Hematopoietic multipotent progenitor cell treated with erythropoietin and hydrocortisone succinate and interleukin-3 and kit ligand, for 15 days (in vitro differentiated cells): ENCODE measurements around the gene NOTUM.

Source experiments
- DNase-seq: peaks from one replicate; pipeline ENCODE4 v3.0.0-alpha.2; 2015; ENCODE audit warnings: low spot score

NOTUM gene

GRCh38 chr17:81957691-81958432, 3.1 kb downstream of the NOTUM start:
- no peak for DNase-seq

DNA sequence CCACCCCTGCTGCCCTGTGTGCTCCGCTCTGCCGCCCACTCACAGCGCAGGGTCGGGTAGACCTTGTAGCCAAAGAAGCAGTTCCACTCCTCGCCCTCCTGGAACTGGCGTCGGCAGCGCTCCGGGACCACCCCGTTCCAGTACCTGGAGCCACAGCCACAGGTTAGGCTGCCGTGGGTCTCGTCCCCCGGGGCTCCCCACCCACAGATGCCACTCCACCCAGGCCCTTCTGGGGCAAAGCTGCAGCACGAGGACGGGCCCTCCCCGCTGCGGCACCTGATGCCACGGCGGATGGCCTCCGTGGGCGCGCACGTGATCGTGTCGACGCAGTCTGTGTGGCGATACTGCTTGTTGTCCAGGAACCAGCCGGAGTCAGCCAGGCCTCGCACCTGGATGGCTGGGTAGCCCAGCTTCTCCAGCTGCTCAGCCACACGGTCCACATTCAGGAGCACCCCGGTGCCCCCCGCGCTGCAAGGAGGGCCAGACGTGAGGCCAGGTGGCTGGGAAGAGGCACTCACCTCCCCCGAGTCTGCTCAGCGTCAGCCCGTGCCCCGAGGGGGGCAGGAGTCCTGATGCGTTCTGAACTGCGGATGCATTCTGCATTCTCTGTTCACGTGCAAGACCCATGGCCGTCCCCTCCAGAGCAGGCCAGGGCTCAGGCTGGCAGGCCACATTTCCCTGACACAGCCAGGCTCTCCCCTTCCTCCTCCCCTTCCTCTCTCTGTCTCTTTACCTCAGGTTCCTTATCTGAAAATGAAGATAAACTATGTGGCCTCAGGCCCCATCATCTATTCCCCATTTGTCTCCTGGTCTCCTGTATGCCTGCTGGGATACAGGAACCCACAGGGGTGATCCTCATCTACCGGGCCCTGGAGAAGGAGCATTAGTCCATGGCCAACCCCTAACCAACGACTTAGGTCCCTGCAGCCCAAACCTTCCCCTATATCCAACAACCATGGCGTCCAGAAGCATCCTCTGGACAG, 4.1 kb downstream of the NOTUM start:
- DNase-seq: no peak

- no peak for DNase-seq
Observed at GRCh38 chr17:81955756-81956544, 5.0 kb downstream of the NOTUM start.

- DNase-seq: no peak
Observed at GRCh38 chr17:81955058-81955681, 5.8 kb downstream of the NOTUM start.

- no peak for DNase-seq
Observed at GRCh38 chr17:81954131-81955057, 6.6 kb downstream of the NOTUM start.

GRCh38 chr17:81953443-81953842, 7.5 kb downstream of the NOTUM start:
- DNase-seq: peak; percentile 44

DNA sequence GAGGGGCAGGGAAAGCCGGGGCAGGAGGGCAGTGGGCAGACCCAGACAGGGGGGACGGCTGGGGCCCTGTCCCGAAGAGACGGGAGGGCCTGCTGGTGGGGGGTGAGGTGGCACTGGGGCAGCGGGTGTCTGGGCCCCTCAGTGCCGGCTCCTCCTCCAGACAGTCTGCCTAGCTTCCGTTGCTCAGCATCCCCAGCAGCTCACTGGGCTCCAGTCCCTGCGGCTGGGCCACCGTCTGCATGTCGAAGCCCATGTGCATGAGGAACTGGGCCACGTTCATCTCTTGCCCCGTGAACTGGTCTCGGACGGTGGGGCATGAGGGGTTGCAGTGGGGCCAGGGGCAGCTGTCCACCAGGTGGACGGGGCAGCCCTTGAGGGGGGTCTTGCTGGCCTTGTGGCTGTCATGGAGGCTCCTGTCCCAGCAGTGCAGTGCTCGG, 8.2 kb downstream of the NOTUM start:
- no peak for DNase-seq

DNA sequence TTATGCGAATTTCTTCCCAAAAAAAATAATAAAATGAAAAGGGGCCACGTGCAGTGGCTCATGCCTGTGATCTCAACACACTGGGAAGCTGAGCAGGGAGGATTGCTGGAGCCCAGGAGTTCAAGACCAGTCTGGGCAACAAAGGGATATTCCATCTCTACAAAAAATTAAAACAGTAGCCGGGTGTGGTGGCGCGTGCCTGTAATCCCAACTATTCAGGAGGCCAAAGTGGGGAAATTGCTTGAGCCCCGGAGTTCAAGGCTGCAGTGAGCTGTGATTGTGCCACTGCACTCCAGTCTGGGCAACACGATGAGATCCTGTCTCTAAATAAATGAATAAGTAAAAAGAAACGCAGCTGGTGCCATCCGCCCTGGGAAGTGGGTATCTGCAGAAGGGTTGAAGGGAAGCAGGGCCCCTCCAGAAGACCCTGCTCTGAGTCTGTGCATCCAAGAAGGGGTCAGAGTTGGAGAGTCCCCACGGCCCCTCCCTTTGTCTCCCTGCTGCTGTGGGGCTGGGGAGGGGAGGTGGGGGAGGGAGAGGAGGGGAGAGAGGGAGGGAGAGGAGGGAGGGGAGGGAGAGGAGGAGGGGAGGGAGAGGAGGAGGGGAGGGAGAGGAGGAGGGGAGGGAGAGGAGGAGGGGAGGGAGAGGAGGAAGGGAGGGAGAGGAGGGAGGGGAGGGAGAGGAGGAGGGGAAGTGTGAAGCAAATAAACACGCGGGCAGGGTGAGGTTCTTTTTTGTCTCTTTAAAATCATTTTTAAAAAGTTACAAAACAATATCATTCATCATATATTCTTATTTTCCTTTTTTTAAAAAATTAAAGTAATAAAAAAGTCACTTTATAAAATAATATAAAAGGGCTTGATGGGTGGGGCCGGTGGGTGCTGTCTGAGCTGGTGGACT, 9.0 kb downstream of the NOTUM start:
- no peak for DNase-seq

- no peak for DNase-seq
Observed at GRCh38 chr17:81950501-81950900, 10.5 kb downstream of the NOTUM start.

DNA sequence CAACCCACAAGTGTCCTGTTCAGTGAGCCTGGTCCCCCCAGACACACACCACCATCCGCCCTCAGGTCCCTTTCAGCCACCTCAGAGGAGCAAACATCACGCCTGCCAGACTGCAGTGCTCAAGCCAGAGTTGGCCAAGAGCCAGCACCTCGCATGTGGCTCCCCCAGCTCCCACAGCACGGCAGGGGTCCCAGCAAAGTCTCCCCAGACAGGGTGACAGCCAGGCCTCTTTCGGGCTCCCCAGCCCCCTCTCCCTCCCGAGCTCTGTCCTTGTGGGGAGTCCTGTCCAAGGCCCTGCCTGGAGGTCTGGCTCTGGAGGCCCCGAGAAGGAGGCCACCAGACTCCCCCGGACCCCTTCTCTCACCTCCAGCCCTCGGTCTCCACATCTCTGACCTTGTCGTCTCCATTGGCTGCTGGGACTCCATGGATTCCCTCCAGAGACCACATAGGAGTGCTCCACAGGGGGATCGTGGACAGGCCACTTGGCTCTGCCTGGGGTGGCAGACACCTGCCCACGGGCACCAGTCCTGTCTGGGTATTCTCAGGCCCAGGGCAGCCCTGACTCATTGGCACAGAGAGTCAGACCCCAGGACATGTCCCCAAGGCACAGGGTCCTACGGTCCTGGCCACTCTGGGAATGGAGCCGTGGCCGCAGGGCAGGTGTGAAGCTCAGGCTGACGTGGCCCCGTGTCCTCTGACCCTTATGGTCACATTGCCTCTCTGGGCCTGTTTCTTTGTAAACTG, 12.2 kb downstream of the NOTUM start:
- no peak for DNase-seq

DNA sequence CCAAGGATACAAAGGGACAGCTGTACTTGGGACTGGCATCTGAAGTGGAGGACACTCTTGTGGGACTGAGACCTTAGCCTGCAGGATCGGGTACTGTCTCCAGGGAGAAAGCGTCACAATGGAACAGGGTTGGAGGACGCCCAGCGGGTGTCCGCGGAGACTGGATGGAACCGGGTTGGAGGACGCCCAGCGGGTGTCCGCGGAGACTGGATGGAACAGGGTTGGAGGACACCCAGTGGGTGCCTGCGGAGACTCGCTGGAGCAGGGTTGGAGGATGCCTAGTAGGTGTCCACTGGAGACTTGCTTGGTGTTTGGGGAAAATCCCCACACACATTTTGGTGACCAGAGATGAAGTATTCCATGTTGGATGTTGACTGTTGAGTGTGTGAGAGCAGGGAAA, 13.8 kb downstream of the NOTUM start, which contains the start of gene MYADML2:
Gene MYADML2, minus strand, starts transcription at position 45 of the 400 bp plus-strand sequence. CDS start 5,492 bp downstream, outside the sequence.
- DNase-seq: no peak

DNA sequence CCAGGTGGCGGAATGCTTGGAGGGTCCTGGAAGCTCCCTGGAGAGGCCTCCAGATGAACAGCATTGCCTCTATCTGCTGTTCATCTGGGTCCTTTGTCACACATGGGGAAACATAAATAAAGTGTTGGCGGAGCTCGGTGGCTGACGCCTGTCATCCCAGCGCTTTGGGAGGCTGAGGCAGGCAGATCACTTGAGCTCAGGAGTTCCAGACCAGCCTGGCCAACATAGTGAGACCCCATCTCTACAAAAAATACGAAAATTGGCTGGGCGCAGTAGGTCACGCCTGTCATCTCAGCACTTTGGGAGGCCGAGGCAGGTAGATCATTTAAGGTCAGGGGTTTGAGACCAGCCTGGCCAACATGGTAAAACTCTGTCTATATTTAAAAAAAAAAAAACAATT, 16.1 kb downstream of the NOTUM start:
- DNase-seq: no peak

DNA sequence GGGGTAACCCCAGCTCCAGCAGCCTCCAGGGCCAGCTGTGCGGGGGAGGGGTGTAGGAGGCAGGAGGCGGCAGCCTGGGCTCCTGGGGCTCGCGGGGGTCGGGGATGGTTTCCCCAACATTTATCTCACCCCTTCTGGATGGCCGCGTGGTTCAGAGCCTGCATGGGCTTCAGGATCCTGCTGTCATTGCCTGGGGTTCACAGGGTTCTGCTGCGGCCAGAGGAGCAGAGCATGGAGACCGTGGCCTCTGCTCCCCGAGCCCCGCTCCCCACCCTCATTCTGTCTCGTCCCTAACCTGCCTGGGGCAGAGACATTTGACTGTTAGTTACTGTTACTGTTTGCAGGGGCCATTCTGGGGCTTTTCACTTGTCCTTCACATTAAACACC, 18.8 kb downstream of the NOTUM start:
- no peak for DNase-seq

- no peak for DNase-seq
Observed at GRCh38 chr17:81941484-81942166, 19.4 kb downstream of the NOTUM start.

GRCh38 chr17:81940538-81941483, 20.2 kb downstream of the NOTUM start:
- DNase-seq: no peak

GRCh38 chr17:81939881-81940385, 21.1 kb downstream of the NOTUM start:
- DNase-seq: no peak

GRCh38 chr17:81939218-81939617, 21.8 kb downstream of the NOTUM start:
- no peak for DNase-seq
